ENCODE measurements around the gene NSRP1. TPM values are rescaled to one million over a fixed set of nuclear protein-coding genes. Genes with fewer than 3 reads are reported as not detected.

The NSRP1 gene
- total RNA-seq, 1 experiment from 2014 or later, result 28.0 TPM

DNA sequence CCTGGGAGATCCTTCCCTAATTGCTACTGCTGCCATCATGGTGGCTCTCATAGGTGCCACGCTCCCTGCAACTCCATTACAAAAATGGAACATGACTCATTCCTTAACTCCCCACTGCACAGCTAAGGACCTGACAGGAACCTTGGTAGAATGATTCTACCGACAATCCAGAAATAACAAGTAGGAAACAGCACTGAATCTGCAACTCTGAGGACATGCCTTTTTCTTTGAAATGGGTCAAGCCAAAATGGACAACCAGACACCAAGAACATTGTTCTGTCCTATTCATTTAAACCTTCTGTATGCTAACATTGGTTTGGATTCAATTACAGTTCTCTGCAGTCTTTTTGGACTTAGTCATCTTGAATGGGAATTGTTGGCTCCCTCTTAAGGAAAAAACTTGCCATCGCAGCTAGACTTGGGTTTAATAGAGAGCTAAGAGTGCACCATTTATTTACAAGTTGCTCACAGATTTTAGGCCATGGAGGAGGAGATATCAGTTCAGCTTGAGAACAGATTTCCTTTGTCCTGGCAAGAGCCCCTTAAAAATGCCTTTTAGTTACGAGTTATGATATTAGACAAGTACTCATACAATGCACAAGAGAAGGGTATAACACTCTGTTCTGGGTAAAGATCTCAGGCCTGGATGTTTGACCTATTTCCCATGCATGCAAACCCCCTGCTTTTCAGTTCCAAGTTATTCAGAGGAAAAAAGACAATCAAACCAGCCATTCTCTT lies 20.9 kb upstream of the NSRP1 start:
- POLR2A ChIA-PET, result interaction anchor here (0.6 to 0.8 kb wide), 2 partner anchors 22 to 195 kb away, joined by 3 read pairs; no protein-coding TSS in a partner anchor
- intact Hi-C loops (cut with micrococcal nuclease; ENCODE audit: unreplicated experiment), result loop anchor here (10.0 kb wide), 2 partner anchors 231 to 461 kb away; no protein-coding TSS in a partner anchor
- Mint-ChIP-seq H3K4me1 (ENCODE audit: low read depth, unreplicated experiment) (peaks cover 5% of the 10 kb centered on the region), H3K4me3 (ENCODE audit: unreplicated experiment) (no peak overlapping the region), H3K9me3 (ENCODE audit: unreplicated experiment) (no peaks in the 10 kb centered on the region), H3K36me3 (ENCODE audit: insufficient read depth, unreplicated experiment) (no peaks in the 10 kb centered on the region), H3K27ac (ENCODE audit: unreplicated experiment) (no peak overlapping the region), H3K27me3 (ENCODE audit: insufficient read depth, unreplicated experiment) (peaks cover 9% of the 10 kb centered on the region)
- H3K4me1 ChIP-seq, result no peaks in the 10 kb centered on the region; the same call in 1 of the 2 replicates
- peak in 1 of 2 experiments; percentile 55 for DNase-seq
- CTCF ChIA-PET, result interaction anchor here (0.7 to 5.7 kb wide), 6 partner anchors 9 to 479 kb away, joined by 3 to 56 read pairs (median 4); no protein-coding TSS in a partner anchor
- H3K36me3 ChIP-seq (ENCODE audit: control insufficient read depth, insufficient read depth, low read length), result no peaks in the 10 kb centered on the region
- no peak overlapping the region for H3K4me3 ChIP-seq (ENCODE audit: low read depth, low read length)
- BruUV-seq (replicated peaks), result no TSS peak
- H3K9me3 ChIP-seq, result no peaks in the 10 kb centered on the region
- no peaks in the 10 kb centered on the region for H3K27me3 ChIP-seq (replicated peaks; ENCODE audit: control insufficient read depth, insufficient read depth, low read length)
- TF ChIP-seq, protein P1, sequence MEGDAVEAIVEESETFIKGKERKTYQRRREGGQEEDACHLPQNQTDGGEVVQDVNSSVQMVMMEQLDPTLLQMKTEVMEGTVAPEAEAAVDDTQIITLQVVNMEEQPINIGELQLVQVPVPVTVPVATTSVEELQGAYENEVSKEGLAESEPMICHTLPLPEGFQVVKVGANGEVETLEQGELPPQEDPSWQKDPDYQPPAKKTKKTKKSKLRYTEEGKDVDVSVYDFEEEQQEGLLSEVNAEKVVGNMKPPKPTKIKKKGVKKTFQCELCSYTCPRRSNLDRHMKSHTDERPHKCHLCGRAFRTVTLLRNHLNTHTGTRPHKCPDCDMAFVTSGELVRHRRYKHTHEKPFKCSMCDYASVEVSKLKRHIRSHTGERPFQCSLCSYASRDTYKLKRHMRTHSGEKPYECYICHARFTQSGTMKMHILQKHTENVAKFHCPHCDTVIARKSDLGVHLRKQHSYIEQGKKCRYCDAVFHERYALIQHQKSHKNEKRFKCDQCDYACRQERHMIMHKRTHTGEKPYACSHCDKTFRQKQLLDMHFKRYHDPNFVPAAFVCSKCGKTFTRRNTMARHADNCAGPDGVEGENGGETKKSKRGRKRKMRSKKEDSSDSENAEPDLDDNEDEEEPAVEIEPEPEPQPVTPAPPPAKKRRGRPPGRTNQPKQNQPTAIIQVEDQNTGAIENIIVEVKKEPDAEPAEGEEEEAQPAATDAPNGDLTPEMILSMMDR (IDR thresholded peaks at IDR 0.05; ENCODE audit: insufficient read depth in 1 of 2, low read depth in 1 of 2, low read length in 1 of 2, severe bottlenecking in 1 of 2, unreplicated experiment in 1 of 2), result peak; percentile 49 to 67

DNA sequence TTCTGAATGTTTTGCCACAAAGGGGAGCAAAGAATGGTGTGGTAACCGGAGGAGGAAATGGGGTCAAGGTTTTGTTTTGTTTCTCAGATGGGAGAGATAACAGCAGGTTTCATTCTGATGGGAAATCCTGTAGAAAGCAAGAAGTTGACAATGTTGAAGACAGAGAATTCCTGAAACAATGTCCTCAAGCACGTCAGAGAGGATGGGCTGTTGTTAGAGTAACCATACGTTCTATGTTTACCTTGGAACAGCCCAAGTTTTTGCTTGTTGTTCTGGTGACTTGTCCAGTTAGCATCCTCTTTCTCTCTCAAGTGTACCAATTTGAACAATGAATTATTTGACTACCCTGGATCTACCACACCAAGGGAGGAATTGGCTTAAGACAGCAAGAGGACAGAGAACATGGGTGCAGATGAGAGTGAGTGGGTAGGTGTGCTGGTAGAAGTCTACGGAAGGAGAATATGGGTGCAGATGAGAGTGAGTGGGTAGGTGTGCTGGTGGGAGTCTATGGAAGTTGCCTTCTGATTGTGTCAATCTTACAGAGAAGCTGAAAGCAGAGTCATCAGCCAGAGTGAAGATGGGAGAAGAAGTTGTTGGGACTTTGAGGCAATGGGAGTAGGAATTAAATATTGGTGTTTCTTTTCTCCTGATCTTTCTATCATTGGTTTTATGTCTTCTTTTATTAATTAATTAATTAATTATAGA lies 14.8 kb upstream of the NSRP1 start:
- H3K4me3 ChIP-seq (ENCODE audit: low read depth, low read length), result no peak overlapping the region
- H3K9me3 ChIP-seq, result no peaks in the 10 kb centered on the region
- H3K27me3 ChIP-seq (replicated peaks; ENCODE audit: control insufficient read depth, insufficient read depth, low read length), result no peaks in the 10 kb centered on the region
- Mint-ChIP-seq H3K4me1 (ENCODE audit: low read depth, unreplicated experiment) (peaks cover 7% of the 10 kb centered on the region), H3K27ac (ENCODE audit: unreplicated experiment) (no peak overlapping the region), H3K4me3 (ENCODE audit: unreplicated experiment) (no peak overlapping the region), H3K36me3 (ENCODE audit: insufficient read depth, unreplicated experiment) (no peaks in the 10 kb centered on the region), H3K27me3 (ENCODE audit: insufficient read depth, unreplicated experiment) (no peaks in the 10 kb centered on the region), H3K9me3 (ENCODE audit: unreplicated experiment) (no peaks in the 10 kb centered on the region)
- no peak for DNase-seq
- H3K4me1 ChIP-seq, result no peaks in the 10 kb centered on the region
- ChIA-PET POLR2A (no interaction called here), CTCF (no interaction called here)
- intact Hi-C loops (cut with micrococcal nuclease; ENCODE audit: unreplicated experiment), result no loop called here
- TF ChIP-seq, protein P1 (IDR thresholded peaks at IDR 0.05; ENCODE audit: insufficient read depth in 1 of 2, low read depth in 1 of 2, low read length in 1 of 2, severe bottlenecking in 1 of 2, unreplicated experiment in 1 of 2), result no peak
- no peaks in the 10 kb centered on the region for H3K36me3 ChIP-seq (ENCODE audit: control insufficient read depth, insufficient read depth, low read length)
- BruUV-seq (replicated peaks), result no TSS peak

DNA sequence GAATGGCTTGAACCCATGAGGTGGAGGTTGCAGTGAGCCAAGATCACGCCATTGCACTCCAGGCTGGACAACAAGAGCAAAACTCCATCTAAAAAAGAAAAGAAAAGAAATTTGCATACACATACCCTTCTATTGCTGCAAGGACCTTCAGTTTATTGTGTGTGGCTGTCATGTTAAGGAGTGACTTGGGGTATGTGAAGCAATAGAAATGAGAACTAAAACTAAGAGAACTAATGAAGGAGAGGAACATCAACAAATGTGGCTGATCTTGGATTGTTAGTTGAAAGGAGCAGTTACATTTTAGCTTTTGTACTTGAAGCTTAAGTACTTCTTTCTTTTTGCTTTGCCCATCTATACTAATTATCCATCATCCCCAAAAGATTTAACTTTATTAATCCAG lies 12.7 kb upstream of the NSRP1 start:
- peaks cover 7% of the 10 kb centered on the region for H3K4me1 Mint-ChIP-seq (ENCODE audit: low read depth, unreplicated experiment)
- intact Hi-C loops (cut with micrococcal nuclease; ENCODE audit: unreplicated experiment), result loop anchor here (1.0 to 2.0 kb wide), 3 partner anchors 133 to 232 kb away; no protein-coding TSS in a partner anchor

More for the DNA sequence above, 12.7 kb upstream of the NSRP1 start:
- H3K36me3 ChIP-seq (ENCODE audit: control insufficient read depth, insufficient read depth, low read length), result no peaks in the 10 kb centered on the region
- Mint-ChIP-seq H3K27me3 (ENCODE audit: insufficient read depth, unreplicated experiment) (no peaks in the 10 kb centered on the region), H3K27ac (ENCODE audit: unreplicated experiment) (no peak overlapping the region), H3K9me3 (ENCODE audit: unreplicated experiment) (no peaks in the 10 kb centered on the region), H3K4me3 (ENCODE audit: unreplicated experiment) (no peak overlapping the region), H3K36me3 (ENCODE audit: insufficient read depth, unreplicated experiment) (no peaks in the 10 kb centered on the region)
- DNase-seq, result no peak
- H3K27me3 ChIP-seq (replicated peaks; ENCODE audit: control insufficient read depth, insufficient read depth, low read length), result no peaks in the 10 kb centered on the region
- CTCF ChIA-PET, result interaction anchor here (0.6 to 2.0 kb wide), 12 partner anchors 10 to 422 kb away, joined by 3 to 56 read pairs (median 8); partner anchors contain the start of genes BLMH, GOSR1, NSRP1 and SLC6A4
- TF ChIP-seq, protein P1 (IDR thresholded peaks at IDR 0.05; ENCODE audit: insufficient read depth in 1 of 2, low read depth in 1 of 2, low read length in 1 of 2, severe bottlenecking in 1 of 2, unreplicated experiment in 1 of 2), result no peak
- no peaks in the 10 kb centered on the region for H3K9me3 ChIP-seq
- POLR2A ChIA-PET, result interaction anchor here (0.6 to 1.7 kb wide), 2 partner anchors 11 to 175 kb away, joined by 3 to 4 read pairs; no protein-coding TSS in a partner anchor
- no peak overlapping the region for H3K4me3 ChIP-seq (ENCODE audit: low read depth, low read length)
- BruUV-seq (replicated peaks), result no TSS peak
- no peaks in the 10 kb centered on the region for H3K4me1 ChIP-seq
